OCI-M2 (cell line): ENCODE results near the gene TPSG1.
"Not testable (repeated sequence)": the region's sequence is repeated elsewhere in the genome, so short reads cannot be mapped to it uniquely, and the experiment has no call there.

ENCODE experiments used
- DNase-seq: peaks from one replicate; lab custom pipeline; 2025; ENCODE audit not compliant: unreplicated experiment; lab: John Stamatoyannopoulos, UW

TPSG1 gene

GRCh38 chr16:1257561-1258224, 32.6 kb upstream of the TPSG1 start:
- DNase-seq = no peak

DNA sequence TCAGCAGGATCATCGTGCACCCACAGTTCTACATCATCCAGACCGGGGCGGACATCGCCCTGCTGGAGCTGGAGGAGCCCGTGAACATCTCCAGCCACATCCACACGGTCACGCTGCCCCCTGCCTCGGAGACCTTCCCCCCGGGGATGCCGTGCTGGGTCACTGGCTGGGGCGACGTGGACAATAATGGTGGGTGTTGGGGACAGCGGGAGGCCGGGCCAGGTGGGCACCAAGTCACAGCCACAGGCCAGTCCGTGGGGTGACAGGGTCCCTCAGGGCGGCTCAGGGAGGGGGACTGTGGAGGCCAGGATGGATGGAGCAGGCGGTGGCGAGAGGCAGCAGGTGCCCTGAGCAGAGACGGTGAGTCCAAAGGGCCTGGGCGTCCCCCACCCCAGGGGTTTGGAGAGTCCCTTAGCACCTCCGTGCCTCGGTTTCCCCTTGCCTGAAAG, 31.8 kb upstream of the TPSG1 start:
- no peak for DNase-seq

DNA sequence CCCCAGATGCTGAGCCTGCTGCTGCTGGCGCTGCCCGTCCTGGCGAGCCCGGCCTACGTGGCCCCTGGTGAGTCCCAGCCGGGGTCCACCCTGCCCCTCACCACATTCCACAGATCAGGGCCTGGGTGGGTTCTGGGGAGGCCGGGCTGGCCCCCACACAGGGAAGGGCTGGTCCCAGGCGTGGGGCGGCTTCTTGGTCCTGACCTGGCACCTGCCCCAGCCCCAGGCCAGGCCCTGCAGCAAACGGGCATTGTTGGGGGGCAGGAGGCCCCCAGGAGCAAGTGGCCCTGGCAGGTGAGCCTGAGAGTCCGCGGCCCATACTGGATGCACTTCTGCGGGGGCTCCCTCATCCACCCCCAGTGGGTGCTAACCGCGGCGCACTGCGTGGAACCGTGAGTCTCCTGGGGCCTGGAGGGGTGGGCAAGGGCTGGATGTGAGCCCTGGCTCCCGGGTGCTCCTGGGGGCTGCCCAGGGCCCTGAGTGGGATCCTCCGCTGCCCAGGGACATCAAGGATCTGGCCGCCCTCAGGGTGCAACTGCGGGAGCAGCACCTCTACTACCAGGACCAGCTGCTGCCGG, 31.3 kb upstream of the TPSG1 start:
- DNase-seq = not testable (repeated sequence)

- not testable (repeated sequence) for DNase-seq
These were observed 30.4 kb upstream of the TPSG1 start, which contains the start of gene TPSD1 for GRCh38 chr16:1255276-1256122. TPSD1 (plus strand) TSS chr16:1256069; CDS start chr16:1256281, 212 bp downstream.

DNA sequence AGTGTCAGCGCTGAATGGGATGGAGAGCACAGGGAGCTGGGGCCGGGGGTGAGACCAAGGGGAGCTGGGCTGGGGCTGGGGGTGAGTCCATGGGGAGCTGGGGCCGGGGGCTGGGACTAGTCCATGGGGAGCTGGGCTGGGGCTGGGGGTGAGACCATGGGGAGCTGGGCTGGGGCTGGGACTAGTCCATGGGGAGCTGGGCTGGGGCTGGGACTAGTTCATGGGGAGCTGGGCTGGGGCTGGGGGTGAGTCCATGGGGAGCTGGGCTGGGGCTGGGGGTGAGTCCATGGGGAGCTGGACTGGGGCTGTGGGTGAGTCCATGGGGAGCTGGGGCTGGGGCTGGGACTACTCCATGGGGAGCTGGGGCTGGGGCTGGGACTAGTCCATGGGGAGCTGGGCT, 29.8 kb upstream of the TPSG1 start:
- not testable (repeated sequence) for DNase-seq

GRCh38 chr16:1253701-1254364, 28.8 kb upstream of the TPSG1 start:
- not testable (repeated sequence) for DNase-seq

GRCh38 chr16:1249031-1249755, 24.1 kb upstream of the TPSG1 start:
- DNase-seq = not testable (repeated sequence)

DNA sequence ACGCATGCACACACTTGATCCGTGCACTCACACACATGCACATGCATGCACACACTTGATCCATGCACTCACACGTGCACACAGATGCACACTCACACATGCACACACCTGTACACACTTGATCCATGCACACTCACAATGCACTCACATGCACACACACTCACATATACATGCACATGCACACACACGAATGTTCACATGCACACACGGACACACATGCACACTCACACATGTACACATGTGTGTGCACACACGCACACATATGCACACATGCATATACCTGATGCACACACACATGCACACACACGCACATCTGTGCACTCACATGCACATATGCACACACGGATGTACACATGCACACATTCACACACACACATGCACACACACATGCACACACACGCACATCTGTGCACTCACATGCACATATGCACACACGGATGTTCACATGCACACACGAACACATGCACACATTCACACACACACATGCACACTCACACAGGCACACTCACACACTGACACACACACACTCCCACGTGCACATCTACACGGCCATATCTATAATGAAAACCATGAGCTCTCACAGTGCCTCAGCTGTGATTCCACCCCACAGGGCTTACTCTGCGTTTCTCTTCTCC, 23.0 kb upstream of the TPSG1 start:
- not testable (repeated sequence) for DNase-seq

GRCh38 chr16:1245452-1246020, 20.5 kb upstream of the TPSG1 start:
- DNase-seq = no peak

DNA sequence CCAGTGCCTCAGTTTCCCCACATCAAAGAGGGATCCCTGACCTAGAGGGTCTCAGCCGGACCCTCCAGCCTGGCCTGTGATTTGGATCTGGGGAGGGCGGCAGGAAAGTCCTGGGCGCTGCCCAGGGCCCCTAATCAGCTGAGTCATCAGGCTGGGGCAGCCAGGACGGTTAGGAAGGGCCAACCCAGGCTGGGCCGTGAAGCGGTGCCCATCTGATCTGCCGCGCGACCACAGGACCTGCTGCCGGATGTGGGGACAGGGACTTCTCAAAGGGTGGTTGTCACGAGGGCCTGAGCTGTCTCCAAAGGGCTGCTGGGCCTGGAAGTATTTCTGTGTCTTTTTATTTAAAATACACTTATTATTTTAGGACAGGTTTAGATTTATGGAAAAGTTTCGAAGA, 19.8 kb upstream of the TPSG1 start:
- no peak for DNase-seq

GRCh38 chr16:1243907-1244850, 19.1 kb upstream of the TPSG1 start:
- not testable (repeated sequence) for DNase-seq

DNA sequence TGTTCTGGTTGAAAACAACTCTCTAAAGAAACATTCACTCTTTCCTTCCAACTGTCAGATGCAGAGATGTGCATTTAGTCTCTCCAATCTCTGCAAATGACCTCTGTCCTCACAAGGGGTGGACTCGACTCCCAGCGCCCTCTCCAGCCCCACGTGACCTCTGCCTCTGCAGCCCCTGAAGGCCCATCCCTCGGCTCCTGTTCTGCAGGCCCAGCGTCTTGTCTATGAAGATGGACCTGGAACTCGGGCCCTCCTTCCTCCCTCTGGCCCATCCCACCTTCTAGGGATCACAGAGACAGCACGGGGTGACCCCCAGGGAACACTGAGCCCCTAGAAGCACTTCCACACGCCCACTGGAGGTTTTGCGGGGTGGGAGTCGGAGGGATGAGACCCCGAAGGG, 18.3 kb upstream of the TPSG1 start:
- DNase-seq = not testable (repeated sequence)

DNA sequence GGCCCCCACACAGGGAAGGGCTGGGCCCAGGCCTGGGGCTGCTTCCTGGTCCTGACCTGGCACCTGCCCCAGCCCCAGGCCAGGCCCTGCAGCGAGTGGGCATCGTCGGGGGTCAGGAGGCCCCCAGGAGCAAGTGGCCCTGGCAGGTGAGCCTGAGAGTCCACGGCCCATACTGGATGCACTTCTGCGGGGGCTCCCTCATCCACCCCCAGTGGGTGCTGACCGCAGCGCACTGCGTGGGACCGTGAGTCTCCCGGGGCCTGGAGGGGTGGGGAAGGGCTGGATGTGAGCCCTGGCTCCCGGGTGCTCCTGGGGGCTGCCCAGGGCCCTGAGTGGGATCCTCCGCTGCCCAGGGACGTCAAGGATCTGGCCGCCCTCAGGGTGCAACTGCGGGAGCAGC, 16.0 kb upstream of the TPSG1 start:
- DNase-seq = not testable (repeated sequence)

DNA sequence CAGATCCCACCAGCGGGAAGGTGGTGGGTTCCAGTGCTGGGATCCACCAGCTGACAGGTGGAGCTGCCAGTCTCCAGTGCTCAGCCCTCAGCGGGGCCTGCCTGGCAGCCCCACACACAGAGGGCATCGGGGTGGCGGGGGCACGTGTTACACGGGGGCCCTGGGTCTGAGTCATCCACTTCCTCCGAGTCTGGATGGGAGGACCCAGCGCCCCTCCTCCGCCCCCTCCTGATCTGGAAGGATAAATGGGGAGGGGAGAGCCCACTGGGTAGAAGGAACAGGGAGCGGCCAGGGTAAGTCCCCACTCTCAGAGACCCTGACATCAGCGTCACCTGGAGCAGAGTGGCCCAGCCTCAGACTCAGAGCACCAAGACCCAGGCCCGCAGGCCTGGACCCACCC, 15.4 kb upstream of the TPSG1 start, which contains the start of gene TPSAB1:
Gene TPSAB1 (plus strand): TSS at position 270 of the 400 bp plus-strand sequence. CDS start 234 bp downstream, outside the sequence.
- DNase-seq = not testable (repeated sequence)

- not testable (repeated sequence) for DNase-seq
These were observed 14.5 kb upstream of the TPSG1 start for GRCh38 chr16:1239575-1239974.

DNA sequence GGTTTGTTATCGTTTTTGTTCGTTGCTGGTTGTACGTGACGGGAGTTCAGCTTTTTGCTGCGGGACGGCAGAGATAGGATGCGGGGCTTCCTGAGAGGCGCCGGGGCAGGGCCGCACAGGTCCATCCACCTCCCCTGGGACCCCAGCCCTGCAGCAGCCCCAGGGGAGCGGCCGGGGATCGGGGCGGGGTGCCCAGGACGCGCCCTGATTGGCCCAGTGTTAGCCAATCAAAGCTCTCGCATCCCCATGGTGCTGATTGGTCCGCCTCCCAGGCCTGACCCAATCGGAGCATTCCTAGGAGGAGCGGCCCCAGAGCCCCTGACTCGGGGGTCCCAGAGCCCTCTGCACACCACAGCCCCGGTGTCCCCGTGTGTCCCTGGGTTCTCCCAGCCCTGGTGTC, 13.8 kb upstream of the TPSG1 start:
- not testable (repeated sequence) for DNase-seq

- DNase-seq = no peak
These were observed 12.9 kb upstream of the TPSG1 start for GRCh38 chr16:1237990-1238389.

GRCh38 chr16:1236659-1237058, 11.6 kb upstream of the TPSG1 start:
- DNase-seq = not testable (repeated sequence)
